Endodermal cell (in vitro differentiated cells): ENCODE results near the gene IQCH. TPM values are rescaled to one million over a fixed set of nuclear protein-coding genes. Genes with fewer than 3 reads are reported as not detected.

Source experiments
- DNase-seq: peaks from one replicate; pipeline ENCODE4 v3.0.0-alpha.2; 2017
- H3K27ac ChIP-seq: 2 replicates; pipeline ENCODE4 v1.5.1; 2013; ENCODE audit warnings: mild to moderate bottlenecking, low read depth, low read length, moderate library complexity
- H3K27me3 ChIP-seq: 2 replicates; pipeline ENCODE4 v1.6.1; 2013; ENCODE audit warnings: mild to moderate bottlenecking, low read length, moderate library complexity; ENCODE audit not compliant: insufficient read depth, control insufficient read depth, poor library complexity, severe bottlenecking
- H3K36me3 ChIP-seq: 2 replicates; pipeline ENCODE4 v1.7.0; 2013; ENCODE audit warnings: mild to moderate bottlenecking, low read length, moderate library complexity; ENCODE audit not compliant: control insufficient read depth, insufficient read depth
- H3K4me1 ChIP-seq: one replicate; pipeline ENCODE4 v1.7.0; 2013; ENCODE audit warnings: low read length; ENCODE audit not compliant: control insufficient read depth, insufficient read depth
- H3K4me3 ChIP-seq: 2 replicates; pipeline ENCODE4 v1.5.1; 2013; ENCODE audit warnings: mild to moderate bottlenecking, low read length, moderate library complexity
- H3K9ac ChIP-seq: 2 replicates; pipeline ENCODE4 v1.6.1; 2013; ENCODE audit warnings: mild to moderate bottlenecking, low read length, moderate library complexity; ENCODE audit not compliant: poor library complexity, severe bottlenecking; ENCODE audit errors: extremely low read depth
- H3K9me3 ChIP-seq: 2 replicates; pipeline ENCODE4 v1.6.1; 2013; ENCODE audit warnings: mild to moderate bottlenecking, low read length, moderate library complexity; ENCODE audit not compliant: control insufficient read depth
- H3K27ac Mint-ChIP-seq: 2 replicates; pipeline ENCODE4 v1.8.0; 2020; ENCODE audit warnings: mixed read lengths
- H3K27me3 Mint-ChIP-seq: 2 replicates; pipeline ENCODE4 v1.8.0; 2021; ENCODE audit warnings: mild to moderate bottlenecking, mixed read lengths; ENCODE audit not compliant: insufficient read depth
- H3K36me3 Mint-ChIP-seq: 2 replicates; pipeline ENCODE4 v1.8.0; 2020; ENCODE audit warnings: low read depth, mixed read lengths
- H3K4me1 Mint-ChIP-seq: 2 replicates; pipeline ENCODE4 v1.8.0; 2020; ENCODE audit warnings: mixed read lengths
- H3K4me3 Mint-ChIP-seq: 2 replicates; pipeline ENCODE4 v1.8.0; 2020; ENCODE audit warnings: mild to moderate bottlenecking, moderate library complexity, mixed read lengths
- H3K9me3 Mint-ChIP-seq: 2 replicates; pipeline ENCODE4 v1.8.0; 2020; ENCODE audit warnings: mild to moderate bottlenecking, mixed read lengths
- WGBS, 2 experiments: methylation state at CpG; one replicate each; pipeline versions ENCODE4 v1.1.5 to v1.1.7; 2013; ENCODE audit warnings: missing lambda C conversion rate in 2 of 2, mixed read lengths in 1 of 2; ENCODE audit not compliant: insufficient coverage in 1 of 2, insufficient read length in 1 of 2; 5-methylcytosine and 5-hydroxymethylcytosine counted together
- total RNA-seq, 2 donors: library from RNA; stranded (reverse); fragmentation: NEBNext Ultra II Directional in 1 of 2; extraction: Animal tissue kit (Norgen Biotek cat#: 25700) in 1 of 2; gene quantifications; 2 replicates in 1 of 2; 3 replicates in 1 of 2; pipeline ENCODE4 v1.2.1, GENCODE V29; 2021
- TF ChIP-seq, protein P1 (sequence below): fragments of 200-600 bp; sonication (generic); conservative IDR thresholded peaks from 2 replicates; pipeline ENCODE4 v1.5.0; 2021; ENCODE audit warnings: antibody characterized with exemption, mild to moderate bottlenecking

Gene IQCH
- total RNA-seq, 2 donors from 2014 or later: 6.2 to 12.8 TPM

DNA sequence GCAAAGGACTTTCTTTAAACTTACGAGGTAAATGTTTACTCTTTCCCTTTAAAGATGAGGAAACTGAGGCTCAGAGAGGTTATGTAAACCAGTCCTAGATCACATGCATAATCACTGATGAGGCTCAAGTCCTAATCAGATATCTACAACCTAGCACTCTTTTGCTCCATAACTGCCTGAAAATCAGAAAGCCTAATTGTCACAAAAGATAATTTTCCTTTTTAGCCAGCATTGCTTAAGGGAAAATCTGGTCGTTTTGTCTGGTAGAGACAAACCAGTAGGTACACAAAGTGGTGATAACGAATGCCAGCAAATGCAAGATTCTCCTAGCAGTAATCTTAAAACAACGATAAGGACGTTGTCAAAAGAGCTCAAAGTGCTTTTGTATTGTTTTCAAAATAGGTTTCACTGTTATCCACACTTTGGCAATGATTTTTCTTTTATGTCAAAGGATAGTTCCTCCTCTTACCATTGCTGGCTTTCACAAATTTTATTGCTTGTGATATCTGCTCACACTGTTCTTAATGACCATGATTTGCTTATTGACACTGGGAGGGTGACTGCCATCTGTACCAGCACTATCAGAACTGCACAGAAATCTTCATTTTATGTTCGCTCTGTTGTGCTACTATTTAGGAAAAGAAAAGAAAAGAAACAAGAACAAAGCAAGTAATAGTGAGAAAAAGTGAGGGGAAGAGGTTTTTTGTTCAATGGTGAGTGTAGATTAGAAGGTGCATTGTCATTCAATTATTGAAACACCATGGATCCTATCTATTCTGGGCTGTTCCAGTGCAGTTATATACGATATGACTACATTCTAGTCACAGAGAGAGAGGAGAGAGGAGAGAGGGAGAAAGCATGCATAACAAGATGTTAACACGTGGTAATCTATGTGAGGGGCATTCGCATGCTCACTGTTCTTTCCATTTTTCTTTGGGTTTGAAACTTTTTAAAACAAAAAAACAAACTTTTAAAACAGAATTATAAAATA, 13.7 kb downstream of the IQCH start:
- no peaks in the 10 kb centered on the region for H3K9me3 Mint-ChIP-seq
- peaks cover 1% of the 10 kb centered on the region for H3K36me3 Mint-ChIP-seq
- Histone ChIP-seq H3K4me1 (peaks cover 13% of the 10 kb centered on the region), H3K9ac (no peak overlapping the region), H3K4me3 (no peak overlapping the region), H3K36me3 (no peaks in the 10 kb centered on the region), H3K9me3 (peaks cover 6% of the 10 kb centered on the region), H3K27ac (no peak overlapping the region), H3K27me3 (no peaks in the 10 kb centered on the region)
- TF ChIP-seq, protein P1, sequence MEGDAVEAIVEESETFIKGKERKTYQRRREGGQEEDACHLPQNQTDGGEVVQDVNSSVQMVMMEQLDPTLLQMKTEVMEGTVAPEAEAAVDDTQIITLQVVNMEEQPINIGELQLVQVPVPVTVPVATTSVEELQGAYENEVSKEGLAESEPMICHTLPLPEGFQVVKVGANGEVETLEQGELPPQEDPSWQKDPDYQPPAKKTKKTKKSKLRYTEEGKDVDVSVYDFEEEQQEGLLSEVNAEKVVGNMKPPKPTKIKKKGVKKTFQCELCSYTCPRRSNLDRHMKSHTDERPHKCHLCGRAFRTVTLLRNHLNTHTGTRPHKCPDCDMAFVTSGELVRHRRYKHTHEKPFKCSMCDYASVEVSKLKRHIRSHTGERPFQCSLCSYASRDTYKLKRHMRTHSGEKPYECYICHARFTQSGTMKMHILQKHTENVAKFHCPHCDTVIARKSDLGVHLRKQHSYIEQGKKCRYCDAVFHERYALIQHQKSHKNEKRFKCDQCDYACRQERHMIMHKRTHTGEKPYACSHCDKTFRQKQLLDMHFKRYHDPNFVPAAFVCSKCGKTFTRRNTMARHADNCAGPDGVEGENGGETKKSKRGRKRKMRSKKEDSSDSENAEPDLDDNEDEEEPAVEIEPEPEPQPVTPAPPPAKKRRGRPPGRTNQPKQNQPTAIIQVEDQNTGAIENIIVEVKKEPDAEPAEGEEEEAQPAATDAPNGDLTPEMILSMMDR: no peak
- 54 to 65% methylated on average over 6 to 9 of the region's 9 CpGs for WGBS, 2 experiments
- no peak overlapping the region for H3K4me3 Mint-ChIP-seq
- H3K27me3 Mint-ChIP-seq: peaks cover 14% of the 10 kb centered on the region
- DNase-seq: no peak
- H3K4me1 Mint-ChIP-seq: peaks cover 27% of the 10 kb centered on the region
- H3K27ac Mint-ChIP-seq: no peak overlapping the region

- H3K27me3 ChIP-seq: no peaks in the 10 kb centered on the region
- peaks cover 21% of the 10 kb centered on the region for H3K9me3 ChIP-seq
- WGBS, 2 experiments: 100% methylated on average over 1 of the region's 1 CpG; no CpG with 5 or more reads in 1 of the 2 experiments
- Mint-ChIP-seq H3K27ac (no peak overlapping the region), H3K4me1 (peaks cover 7% of the 10 kb centered on the region), H3K4me3 (no peak overlapping the region), H3K9me3 (no peaks in the 10 kb centered on the region), H3K36me3 (peaks cover 1% of the 10 kb centered on the region), H3K27me3 (peaks cover 9% of the 10 kb centered on the region)
- no peak for DNase-seq
- no peaks in the 10 kb centered on the region for H3K36me3 ChIP-seq
- H3K4me3 ChIP-seq: no peak overlapping the region
- TF ChIP-seq, protein P1: no peak
- no peak overlapping the region for H3K27ac ChIP-seq
- H3K9ac ChIP-seq: no peak overlapping the region
- no peaks in the 10 kb centered on the region for H3K4me1 ChIP-seq
Measured at GRCh38 chr15:67274236-67274635, 19.6 kb downstream of the IQCH start.

DNA sequence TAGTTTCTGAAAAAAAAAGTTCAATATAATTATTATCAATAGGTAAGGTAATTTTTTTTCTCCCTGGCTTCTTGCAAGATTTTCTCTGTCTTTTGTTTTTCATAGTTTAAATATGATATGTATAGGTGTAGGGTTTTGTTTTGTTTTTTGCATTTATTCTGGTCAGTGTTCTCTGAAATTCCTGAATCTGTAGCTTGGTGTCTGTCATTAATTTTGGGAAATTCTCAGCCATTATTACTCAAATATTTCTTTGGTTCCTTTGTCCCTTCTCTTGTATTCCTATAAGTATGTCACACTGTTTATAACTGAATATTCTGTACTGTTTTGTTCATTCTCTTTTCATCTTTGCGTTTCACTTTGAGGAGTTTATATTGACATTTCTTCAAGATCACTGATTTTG, 22.1 kb downstream of the IQCH start:
- TF ChIP-seq, protein P1: no peak
- H3K4me3 ChIP-seq: no peak overlapping the region
- Mint-ChIP-seq H3K27ac (no peak overlapping the region), H3K27me3 (no peaks in the 10 kb centered on the region), H3K36me3 (no peaks in the 10 kb centered on the region), H3K9me3 (no peaks in the 10 kb centered on the region), H3K4me3 (no peak overlapping the region), H3K4me1 (peaks cover 8% of the 10 kb centered on the region)
- no peak for DNase-seq
- H3K9me3 ChIP-seq: peaks cover 15% of the 10 kb centered on the region
- no peaks in the 10 kb centered on the region for H3K36me3 ChIP-seq
- no peak overlapping the region for H3K9ac ChIP-seq
- H3K27ac ChIP-seq: no peak overlapping the region
- H3K4me1 ChIP-seq: peaks cover 2% of the 10 kb centered on the region
- no peaks in the 10 kb centered on the region for H3K27me3 ChIP-seq
- WGBS, 2 experiments: 100% methylated on average over 1 of the region's 1 CpG
